Activated T-cell treated with anti-CD3 and anti-CD28 coated beads for 4 hours (primary cell): ENCODE results near the gene MGAT5B.

Source experiments
- DNase-seq: peaks from one replicate; pipeline ENCODE4 v3.0.0-alpha.2; 2020

MGAT5B gene

GRCh38 chr17:76930107-76930506, 61.9 kb downstream of the MGAT5B start:
- DNase-seq = no peak

- no peak for DNase-seq
Measured at GRCh38 chr17:76932402-76933333, 64.5 kb downstream of the MGAT5B start.

- DNase-seq = no peak
Measured at GRCh38 chr17:76934561-76935320, 66.5 kb downstream of the MGAT5B start.

- DNase-seq = no peak
Measured at GRCh38 chr17:76935331-76935730, 67.1 kb downstream of the MGAT5B start.

- DNase-seq = no peak
Measured at GRCh38 chr17:76937238-76937637, 69.0 kb downstream of the MGAT5B start.

GRCh38 chr17:76938009-76938408, 69.8 kb downstream of the MGAT5B start:
- no peak for DNase-seq

GRCh38 chr17:76940295-76940694, 72.1 kb downstream of the MGAT5B start:
- DNase-seq = no peak

- no peak for DNase-seq
Measured at GRCh38 chr17:76940738-76941350, 72.6 kb downstream of the MGAT5B start.

- no peak for DNase-seq
Measured at GRCh38 chr17:76943202-76943601, 75.0 kb downstream of the MGAT5B start.

- no peak for DNase-seq
Measured at GRCh38 chr17:76943781-76944213, 75.6 kb downstream of the MGAT5B start.

- no peak for DNase-seq
Measured at GRCh38 chr17:76944477-76944876, 76.3 kb downstream of the MGAT5B start.

GRCh38 chr17:76946111-76946771, 78.0 kb downstream of the MGAT5B start:
- DNase-seq = no peak

- DNase-seq = no peak
Measured at GRCh38 chr17:76946772-76947135, 78.5 kb downstream of the MGAT5B start.

GRCh38 chr17:76947309-76947708, 79.1 kb downstream of the MGAT5B start:
- no peak for DNase-seq

- DNase-seq = no peak
Measured at GRCh38 chr17:76947771-76948170, 79.6 kb downstream of the MGAT5B start.

GRCh38 chr17:76948301-76948700, 80.1 kb downstream of the MGAT5B start:
- no peak for DNase-seq

- no peak for DNase-seq
Measured at GRCh38 chr17:76948726-76949342, 80.6 kb downstream of the MGAT5B start.

GRCh38 chr17:76949913-76950695, 81.9 kb downstream of the MGAT5B start:
- no peak for DNase-seq

- DNase-seq = no peak
Measured at GRCh38 chr17:76951375-76951905, 83.2 kb downstream of the MGAT5B start.

GRCh38 chr17:76952402-76952801, 84.2 kb downstream of the MGAT5B start:
- no peak for DNase-seq

GRCh38 chr17:76953066-76953465, 84.9 kb downstream of the MGAT5B start:
- DNase-seq = no peak
